Endothelial cell of umbilical vein (primary cell): ENCODE data around the gene KL. TPM values are rescaled to one million over a fixed set of nuclear protein-coding genes. Genes with fewer than 3 reads are reported as not detected.

Experiments
- BruUV-seq: library from RNA; stranded (reverse); fragments of 400-500 nt; replicated peaks from 2 replicates; lab custom pipeline; 2021; lab: Mats Ljungman, UMichigan
- CTCF ChIA-PET: fragments of 300-600, 350-600 bp; sonication (Branson Sonifier 250); formaldehyde crosslinking; loops from one replicate; lab custom pipeline; 2021; ENCODE audit warnings: antibody characterized with exemption, inconsistent platforms; lab: Charles Lee
- POLR2A ChIA-PET: fragments of 300-600, 350-600 bp; sonication (Branson Sonifier 250); formaldehyde crosslinking; loops from one replicate; lab custom pipeline; 2021; ENCODE audit warnings: antibody characterized with exemption, inconsistent platforms; lab: Charles Lee
- DNase-seq: peaks from one replicate; pipeline ENCODE4 v3.0.0-alpha.2; 2011; ENCODE audit warnings: low read depth, low spot score
- FAIRE-seq: peaks from 2 replicates; lab custom pipeline; 2011; peaks lifted over from hg19 to GRCh38; lab: Jason Lieb, UNC
- H2AFZ ChIP-seq: 2 replicates; pipeline ENCODE4 v1.6.0; 2012; ENCODE audit warnings: low read depth, low read length, control low read depth, inconsistent platforms
- H3K27ac ChIP-seq: 2 replicates; pipeline ENCODE4 v1.5.1; 2011; ENCODE audit warnings: low read depth, mild to moderate bottlenecking, control low read depth, low read length, moderate library complexity; ENCODE audit not compliant: insufficient read depth
- H3K27me3 ChIP-seq, 2 experiments: 2 replicates each; pipeline versions ENCODE4 v1.6.0 to v1.6.1; 2011; ENCODE audit warnings: low read length in 2 of 2, mixed read lengths in 1 of 2; ENCODE audit not compliant: control insufficient read depth in 2 of 2, insufficient read depth in 2 of 2
- H3K36me3 ChIP-seq, 2 experiments: 2 replicates in 1 of 2; 3 replicates in 1 of 2; pipeline ENCODE4 v1.5.1; 2011; ENCODE audit warnings: low read length in 2 of 2, mild to moderate bottlenecking in 1 of 2, moderate library complexity in 1 of 2; ENCODE audit not compliant: control insufficient read depth in 2 of 2, insufficient read depth in 2 of 2; ENCODE audit errors: extremely low read depth in 1 of 2
- H3K4me1 ChIP-seq: 3 replicates; pipeline ENCODE4 v1.5.1; 2011; ENCODE audit warnings: mild to moderate bottlenecking, low read length; ENCODE audit not compliant: control insufficient read depth, insufficient read depth; ENCODE audit errors: extremely low read depth
- H3K4me2 ChIP-seq: 2 replicates; pipeline ENCODE4 v1.6.1; 2011; ENCODE audit warnings: low read length, control low read depth, mixed read lengths; ENCODE audit not compliant: insufficient read depth
- H3K4me3 ChIP-seq, 3 experiments: fragments of 200-600 bp in 1 of 3; sonication (generic), shearing (Covaris generic) in 1 of 3; replicated peaks in 1 of 3; 2 replicates each; pipeline ENCODE4 v1.5.1; 2011 to 2016; ENCODE audit warnings: control low read depth in 3 of 3, low read length in 3 of 3, mild to moderate bottlenecking in 2 of 3, inconsistent platforms in 1 of 3, low read depth in 1 of 3, moderate library complexity in 1 of 3; ENCODE audit not compliant: insufficient read depth in 1 of 3
- H3K79me2 ChIP-seq: 2 replicates; pipeline ENCODE4 v1.6.0; 2012; ENCODE audit warnings: low read length, inconsistent platforms; ENCODE audit not compliant: control insufficient read depth, insufficient read depth
- H3K9ac ChIP-seq: replicated peaks from 2 replicates; pipeline ENCODE3; 2011; ENCODE audit warnings: low read length, control low read depth; ENCODE audit not compliant: insufficient read depth; ENCODE audit errors: extremely low read depth
- H3K9me1 ChIP-seq: replicated peaks from 3 replicates; pipeline ENCODE4 v1.6.0; 2011; ENCODE audit warnings: mild to moderate bottlenecking, low read length; ENCODE audit not compliant: control insufficient read depth, insufficient read depth; ENCODE audit errors: extremely low read depth
- H3K9me3 ChIP-seq: replicated peaks from 2 replicates; pipeline ENCODE4 v1.5.1; 2012; ENCODE audit warnings: low read length, inconsistent platforms; ENCODE audit not compliant: control insufficient read depth, insufficient read depth
- H4K20me1 ChIP-seq: replicated peaks from 2 replicates; pipeline ENCODE3; 2011; ENCODE audit warnings: mild to moderate bottlenecking, low read length; ENCODE audit not compliant: control insufficient read depth, insufficient read depth; ENCODE audit errors: extremely low read depth
- FOS ChIP-seq: IDR thresholded peaks from 2 replicates; pipeline ENCODE4 v1.6.1; 2011; ENCODE audit warnings: mild to moderate bottlenecking, low read length, moderate library complexity, borderline replicate concordance; ENCODE audit not compliant: insufficient read depth
- GATA2 ChIP-seq: IDR thresholded peaks from 2 replicates; pipeline ENCODE4 v1.7.0; 2011; ENCODE audit warnings: low read depth, mild to moderate bottlenecking, moderate library complexity, mixed read lengths, low read length; ENCODE audit not compliant: insufficient read length, insufficient read depth
- JUN ChIP-seq: IDR thresholded peaks from 2 replicates; pipeline ENCODE4 v1.6.1; 2011; ENCODE audit warnings: borderline replicate concordance, low read depth; ENCODE audit not compliant: insufficient read length, insufficient read depth
- MAX ChIP-seq: IDR thresholded peaks from 2 replicates; pipeline ENCODE4 v1.6.1; 2011; ENCODE audit not compliant: insufficient read depth, insufficient read length
- MYC ChIP-seq: IDR thresholded peaks from one replicate; pipeline ENCODE4 v1.6.1; 2011; ENCODE audit warnings: mild to moderate bottlenecking, low read depth, low read length
- POLR2A ChIP-seq: IDR thresholded peaks from 2 replicates; pipeline ENCODE4 v1.6.1; 2012; ENCODE audit warnings: low read depth, mild to moderate bottlenecking, control low read depth, low read length
- dilution Hi-C: fragments of 300-500 bp; cut with MboI; formaldehyde crosslinking; loops from one replicate; pipeline ENCODE4 v1.15.0; 2019; ENCODE audit warnings: low sequenced_read_pairs; ENCODE audit not compliant: extremely low pct_ligation_motif_present
- intact Hi-C: fragments of 100-400 bp; cut with micrococcal nuclease; formaldehyde crosslinking; loops from one replicate; pipeline ENCODE4 v1.10.0; 2022
- polyA plus RNA-seq, 4 experiments: library from polyadenylated mRNA; depleted of rRNA in 3 of 4; stranded (reverse) in 3 of 4; unstranded in 1 of 4; fragments of >200 nt; gene quantifications; 2 replicates each; pipeline versions ENCODE4 v1.2.1 to v1.2.3, GENCODE V29; 2011 to 2012; ENCODE audit warnings: missing spikeins in 1 of 4
- total RNA-seq: library from RNA; stranded (reverse); gene quantifications from 2 replicates; pipeline ENCODE4 v1.2.3, GENCODE V29; 2021
- TF ChIP-seq, protein P1 (sequence below), 2 donors: IDR thresholded peaks; 1 replicate in 1 of 2; 2 replicates in 1 of 2; pipeline ENCODE4 v1.5.1; 2011; ENCODE audit warnings: low read length in 2 of 2, mild to moderate bottlenecking in 2 of 2, moderate library complexity in 2 of 2, control low read depth in 1 of 2, inconsistent platforms in 1 of 2, low read depth in 1 of 2; ENCODE audit not compliant: insufficient read depth in 1 of 2; ENCODE audit errors: extremely low read depth in 1 of 2

The KL gene
- total and polyA plus RNA-seq, 2 donors (not counting 3 experiments of a cell fraction or from before 2014, with no cell fraction given) = 0.01 to 0.07 TPM

DNA sequence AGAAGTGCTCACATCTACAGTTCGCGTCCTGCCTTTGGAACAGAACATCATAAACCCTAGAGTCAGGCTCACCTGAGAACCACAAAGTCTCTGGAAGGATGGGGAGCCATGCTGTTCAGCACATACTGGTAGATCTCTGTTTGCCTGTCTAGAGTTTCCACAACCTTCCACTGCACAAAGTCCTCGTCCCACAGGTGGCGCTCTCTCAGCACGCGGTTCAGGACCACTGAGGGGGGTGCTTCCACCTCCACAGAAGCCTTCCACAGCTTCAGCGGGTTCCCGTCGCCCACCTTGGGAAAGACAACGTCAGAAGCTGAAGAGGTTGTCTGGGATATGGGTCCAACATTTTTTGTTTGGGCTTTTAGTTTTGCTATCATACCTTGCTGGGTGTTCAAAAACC, 93.6 kb downstream of the KL start:
- DNase-seq (no peak), FAIRE-seq (no peak)
- no peaks in the 10 kb centered on the region for H3K79me2 ChIP-seq
- TF ChIP-seq JUN = no peak
- TF ChIP-seq, protein P1, sequence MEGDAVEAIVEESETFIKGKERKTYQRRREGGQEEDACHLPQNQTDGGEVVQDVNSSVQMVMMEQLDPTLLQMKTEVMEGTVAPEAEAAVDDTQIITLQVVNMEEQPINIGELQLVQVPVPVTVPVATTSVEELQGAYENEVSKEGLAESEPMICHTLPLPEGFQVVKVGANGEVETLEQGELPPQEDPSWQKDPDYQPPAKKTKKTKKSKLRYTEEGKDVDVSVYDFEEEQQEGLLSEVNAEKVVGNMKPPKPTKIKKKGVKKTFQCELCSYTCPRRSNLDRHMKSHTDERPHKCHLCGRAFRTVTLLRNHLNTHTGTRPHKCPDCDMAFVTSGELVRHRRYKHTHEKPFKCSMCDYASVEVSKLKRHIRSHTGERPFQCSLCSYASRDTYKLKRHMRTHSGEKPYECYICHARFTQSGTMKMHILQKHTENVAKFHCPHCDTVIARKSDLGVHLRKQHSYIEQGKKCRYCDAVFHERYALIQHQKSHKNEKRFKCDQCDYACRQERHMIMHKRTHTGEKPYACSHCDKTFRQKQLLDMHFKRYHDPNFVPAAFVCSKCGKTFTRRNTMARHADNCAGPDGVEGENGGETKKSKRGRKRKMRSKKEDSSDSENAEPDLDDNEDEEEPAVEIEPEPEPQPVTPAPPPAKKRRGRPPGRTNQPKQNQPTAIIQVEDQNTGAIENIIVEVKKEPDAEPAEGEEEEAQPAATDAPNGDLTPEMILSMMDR (IDR thresholded peaks at IDR 0.05; ENCODE audit: extremely low read depth in 1 of 2, insufficient read depth in 1 of 2, low read depth in 1 of 2, low read length in 2 of 2) = peak; percentile 10 to 23
- no peak for TF ChIP-seq GATA2
- no peak for TF ChIP-seq FOS
- no peak for TF ChIP-seq MYC
- H3K36me3 ChIP-seq = peaks cover 28 to 34% of the 10 kb centered on the region in 2 experiments
- H3K27me3 ChIP-seq = no peaks in the 10 kb centered on the region
- ChIA-PET CTCF (interaction anchor here (0.8 to 2.4 kb wide), 2 partner anchors 45 to 522 kb away, joined by 3 to 9 read pairs; no protein-coding TSS in a partner anchor), POLR2A (no interaction called here)
- intact Hi-C loops = loop anchor here (2.0 kb wide), 2 partner anchors 15 to 613 kb away; no protein-coding TSS in a partner anchor
- H2AFZ ChIP-seq = no peak overlapping the region
- H4K20me1 ChIP-seq = peaks cover 2% of the 10 kb centered on the region
- H3K4me1 ChIP-seq = peaks cover 21% of the 10 kb centered on the region
- no peaks in the 10 kb centered on the region for H3K9me3 ChIP-seq
- H3K4me2 ChIP-seq = no peak overlapping the region
- no peak overlapping the region for H3K27ac ChIP-seq
- dilution Hi-C loops = no loop called here
- no peaks in the 10 kb centered on the region for H3K9me1 ChIP-seq
- BruUV-seq = no TSS peak
- H3K9ac ChIP-seq = no peak overlapping the region
- no peak overlapping the region for H3K4me3 ChIP-seq

GRCh38 chr13:33110386-33110712, 94.1 kb downstream of the KL start:
- H3K36me3 ChIP-seq = peaks cover 30 to 32% of the 10 kb centered on the region in 2 experiments
- ChIA-PET CTCF (interaction anchor here (0.6 to 2.4 kb wide), 7 partner anchors 17 to 1558 kb away, joined by 3 to 9 read pairs (median 5); no protein-coding TSS in a partner anchor), POLR2A (no interaction called here)
- no peaks in the 10 kb centered on the region for H3K79me2 ChIP-seq
- no peaks in the 10 kb centered on the region for H3K27me3 ChIP-seq
- H4K20me1 ChIP-seq = peaks cover 2% of the 10 kb centered on the region
- H3K4me1 ChIP-seq = peaks cover 21% of the 10 kb centered on the region
- H3K27ac ChIP-seq = peak overlapping the region; percentile 38
- H3K9me1 ChIP-seq = no peaks in the 10 kb centered on the region
- no peak overlapping the region for H2AFZ ChIP-seq
- BruUV-seq = no TSS peak
- no peak for DNase-seq
- H3K9ac ChIP-seq = peak overlapping the region; percentile 34
- dilution Hi-C loops = no loop called here
- TF ChIP-seq MAX (no peak), MYC (no peak), POLR2A (no peak)
- H3K4me3 ChIP-seq = no peak overlapping the region
- no peak overlapping the region for H3K4me2 ChIP-seq
- intact Hi-C loops = loop anchor here (2.0 kb wide), 2 partner anchors 14 to 612 kb away; no protein-coding TSS in a partner anchor
- no peaks in the 10 kb centered on the region for H3K9me3 ChIP-seq
- FAIRE-seq = no peak
